ENCODE results near the gene PDIA6.
A peak's percentile ranks its signal among the peaks of the same experiment; 100 is the strongest.
"Not testable (repeated sequence)": the region's sequence is repeated elsewhere in the genome, so short reads cannot be mapped to it uniquely, and the experiment has no call there.

The PDIA6 gene

GRCh38 chr2:10834068-10834655, 21.6 kb upstream of the PDIA6 start:
- DNase-seq, result peak in 2 of 56 donors; percentile 17 to 27

GRCh38 chr2:10833021-10833420, 20.4 kb upstream of the PDIA6 start:
- DNase-seq, result no peak

DNA sequence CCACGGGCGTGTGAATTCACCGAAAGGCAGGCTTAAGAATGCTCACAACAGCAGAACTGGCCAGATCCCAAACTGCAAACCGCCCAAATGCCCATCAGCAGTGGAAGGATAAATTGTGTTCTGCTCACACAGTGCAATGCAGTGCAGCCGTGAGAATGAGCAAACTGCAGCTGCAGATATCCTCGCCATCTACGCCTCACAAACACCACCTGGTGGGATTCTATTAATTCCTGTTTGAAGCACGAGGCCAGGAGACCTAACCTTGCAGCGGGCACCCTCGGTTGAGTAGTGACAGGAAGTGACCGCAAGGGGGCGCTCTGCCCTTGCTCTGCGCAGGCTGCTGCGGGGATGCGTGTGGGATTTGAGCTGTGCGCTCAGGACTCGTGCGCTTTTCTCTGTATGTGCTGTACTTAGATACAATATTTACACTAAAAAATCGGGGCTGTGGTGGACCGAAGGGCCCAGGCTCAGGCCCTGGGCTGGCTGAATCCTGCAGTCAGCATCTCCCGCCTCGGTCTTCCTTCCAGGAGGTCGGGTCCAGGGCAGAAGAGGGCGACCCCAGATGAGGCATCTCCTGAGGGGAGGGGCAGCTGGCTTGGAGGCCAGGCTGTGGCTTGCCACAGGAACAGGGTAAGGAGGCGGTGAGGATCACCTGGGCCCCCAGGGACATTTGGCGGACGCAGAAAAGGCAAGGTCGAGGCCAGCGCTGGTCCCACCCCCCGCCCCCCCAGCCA, 19.8 kb upstream of the PDIA6 start:
- DNase-seq, result peak in 53 of 56 donors; percentile 16 to 88 (median 63)

DNA sequence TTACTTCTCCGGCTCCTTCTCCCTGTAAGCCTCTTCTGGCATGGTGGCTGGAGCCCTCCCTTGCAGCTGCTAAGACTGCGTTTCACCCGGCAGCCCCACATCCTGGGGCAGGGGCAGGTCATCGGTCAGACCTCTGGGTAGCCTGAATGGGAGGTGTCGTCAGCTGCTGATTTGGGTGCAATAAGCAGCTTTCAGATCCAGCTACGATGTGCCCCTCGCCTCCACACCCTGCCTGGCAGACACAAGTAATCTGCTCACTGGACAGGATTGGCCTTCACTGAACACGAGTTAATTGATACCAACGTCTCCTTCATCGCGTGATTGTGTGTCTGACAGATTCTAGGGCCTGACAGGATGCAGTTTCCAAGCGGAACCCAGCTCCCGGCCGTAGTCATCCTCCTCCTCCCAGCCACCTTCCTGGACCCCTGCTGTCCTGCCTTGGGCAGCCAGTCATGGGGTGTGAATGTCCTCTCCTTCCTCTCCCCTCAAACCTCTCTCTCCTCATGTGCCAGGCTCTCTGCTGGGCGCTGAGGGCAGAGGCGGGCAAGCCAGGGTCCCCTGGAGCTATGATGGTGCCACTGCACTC, 18.9 kb upstream of the PDIA6 start:
- DNase-seq, result no peak

DNA sequence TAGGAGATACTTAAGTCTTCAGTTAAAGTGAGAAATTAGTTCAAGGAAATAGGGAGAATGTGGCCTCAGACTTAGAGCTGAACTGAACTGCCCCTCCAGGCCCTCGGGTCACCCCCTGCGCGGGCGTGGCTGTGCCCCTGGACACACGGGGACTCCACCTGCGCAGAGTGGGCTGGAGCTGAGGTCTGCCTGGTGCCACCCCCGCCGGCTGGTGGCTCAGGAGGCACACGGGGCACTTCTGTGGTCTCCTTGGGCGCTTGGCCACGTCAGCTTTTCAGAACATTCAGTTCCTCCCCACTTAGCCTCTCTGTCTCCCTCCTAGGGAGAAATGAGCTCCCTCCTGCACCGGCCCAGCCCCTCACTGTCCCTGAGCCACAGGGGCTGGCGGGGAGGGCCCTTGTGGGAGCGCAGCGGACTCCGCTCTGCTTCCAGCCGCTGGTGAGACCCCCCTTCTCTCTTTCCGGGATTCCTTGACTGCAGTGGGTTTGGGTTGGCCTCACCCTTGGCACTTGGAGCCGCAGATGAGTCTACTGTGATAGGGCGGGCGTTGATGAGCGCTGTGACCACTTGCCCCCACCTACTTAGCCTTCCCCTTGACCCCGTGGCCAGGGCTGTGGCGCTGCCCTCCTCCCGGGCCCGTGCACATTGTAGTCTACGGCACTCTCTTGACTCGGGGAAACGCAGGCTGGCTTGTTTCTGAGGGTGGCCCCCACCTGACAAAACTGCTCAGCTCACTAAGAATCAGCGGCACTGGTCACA, 18.2 kb upstream of the PDIA6 start:
- DNase-seq, result no peak

DNA sequence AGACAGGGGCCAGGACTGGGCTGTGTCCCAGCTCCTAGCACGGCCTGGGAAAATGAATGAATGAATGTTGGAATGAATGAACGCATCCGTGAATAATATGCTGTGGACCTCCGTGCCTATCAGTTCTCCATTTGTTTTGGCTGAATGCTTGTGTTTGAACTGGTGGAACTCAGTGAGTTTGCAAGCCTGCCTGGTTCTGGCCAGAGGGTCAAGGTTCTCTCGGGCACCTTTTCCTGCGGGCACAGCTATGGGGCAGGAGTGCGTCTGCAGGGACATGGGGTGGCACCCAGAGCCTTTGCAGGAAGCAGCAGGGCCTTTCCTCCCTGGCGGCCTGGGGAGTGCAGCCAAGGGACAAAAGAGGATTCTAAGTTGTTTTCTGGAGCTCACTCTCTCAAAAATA, 17.6 kb upstream of the PDIA6 start:
- DNase-seq, result no peak

DNA sequence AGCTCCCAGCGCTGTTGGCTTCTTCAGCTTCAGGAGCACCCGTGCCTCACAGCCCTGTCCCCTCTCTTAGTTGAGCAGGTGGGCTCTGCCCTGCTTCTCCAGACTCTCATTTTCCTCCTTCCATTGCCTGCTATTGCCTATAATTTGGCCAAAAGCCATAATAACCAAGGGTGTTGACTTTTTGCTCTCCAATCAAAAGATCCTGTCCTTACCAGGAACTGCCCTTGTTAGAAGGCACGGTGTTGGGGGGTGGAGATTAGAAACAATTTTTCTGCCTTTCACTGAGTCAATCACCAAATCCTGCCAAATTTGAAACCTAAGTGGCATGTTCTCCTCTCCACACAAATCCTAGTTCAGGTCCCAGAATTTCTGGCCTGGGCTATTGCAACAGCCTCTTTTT, 16.7 kb upstream of the PDIA6 start:
- DNase-seq, result no peak

GRCh38 chr2:10828346-10828745, 15.8 kb upstream of the PDIA6 start:
- DNase-seq, result no peak

DNA sequence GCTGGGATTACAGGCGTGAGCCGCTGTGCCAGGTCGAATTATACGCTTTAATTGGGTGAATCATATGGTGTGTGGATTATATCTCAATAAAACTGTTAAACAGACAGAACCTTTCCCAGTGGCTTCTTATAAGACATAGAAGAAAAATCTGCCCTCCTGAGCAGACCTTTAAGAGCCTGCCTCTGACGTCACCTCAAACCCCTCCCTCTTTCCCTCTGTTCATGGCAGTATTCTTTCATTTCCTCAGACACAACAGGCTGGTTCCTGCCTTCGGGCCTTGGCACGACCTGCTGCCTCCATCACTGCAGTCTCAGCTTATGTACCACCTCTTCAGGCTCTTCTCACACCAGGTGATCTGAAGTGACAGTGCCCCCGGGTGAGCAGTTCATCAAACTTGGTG, 14.0 kb upstream of the PDIA6 start:
- no peak for DNase-seq

GRCh38 chr2:10826026-10826425, 13.4 kb upstream of the PDIA6 start:
- no peak for DNase-seq

GRCh38 chr2:10824191-10824590, 11.6 kb upstream of the PDIA6 start:
- DNase-seq, result no peak

DNA sequence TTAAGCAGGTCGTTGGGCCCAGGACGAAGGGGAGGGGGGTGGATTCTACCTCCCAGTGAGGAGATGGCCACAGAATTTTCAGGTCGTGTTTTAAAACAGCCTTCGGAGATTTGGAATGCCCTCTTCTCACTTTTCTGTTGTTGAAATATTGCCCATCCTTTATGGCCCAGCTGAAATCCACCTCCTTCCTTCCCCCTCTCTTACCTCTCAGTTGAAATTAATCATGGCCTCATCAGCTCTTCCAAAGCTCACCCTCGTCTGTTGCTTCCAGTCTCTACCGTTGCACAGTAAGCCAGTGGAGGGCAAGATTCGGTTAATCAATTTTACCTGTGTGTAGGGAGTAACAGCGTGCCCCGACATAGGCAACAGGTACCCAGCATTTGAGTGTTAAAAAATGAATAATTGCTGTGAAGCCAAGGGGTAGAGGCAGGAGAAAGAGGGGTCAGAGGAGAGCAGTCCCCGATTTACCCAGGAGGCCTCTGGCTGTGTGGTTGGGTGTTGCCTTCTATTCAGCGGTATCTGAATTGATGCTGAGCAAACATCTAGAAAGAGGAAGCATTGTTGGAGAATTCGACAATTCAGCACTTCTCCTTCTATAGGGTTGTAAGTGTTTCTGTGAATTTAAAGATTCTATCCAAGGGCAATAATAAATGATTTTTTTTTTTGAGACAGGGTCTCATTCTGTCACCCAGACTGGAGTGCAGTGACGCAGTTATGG, 8.6 kb upstream of the PDIA6 start:
- DNase-seq, result no peak

DNA sequence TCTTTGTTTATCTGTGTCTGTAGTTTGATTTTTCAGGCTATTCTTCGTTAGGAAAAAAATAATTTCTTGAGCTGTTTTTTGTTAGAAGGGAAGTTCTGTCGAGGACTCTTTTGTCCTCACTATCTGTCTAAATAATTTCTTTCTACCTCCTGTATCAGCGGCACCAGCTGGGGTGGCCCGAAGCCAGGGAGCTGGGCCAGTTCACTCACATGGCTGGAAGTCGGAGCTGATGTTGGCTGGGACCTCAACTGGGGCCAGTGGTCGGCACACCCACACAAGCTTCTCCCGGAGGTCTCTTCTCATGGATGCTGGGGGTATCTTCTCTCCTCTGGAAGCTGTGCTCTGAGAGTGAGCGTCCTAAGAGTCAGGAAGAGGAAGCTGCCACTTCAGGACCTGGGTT, 8.0 kb upstream of the PDIA6 start:
- peak in 1 of 56 donors; percentile 19 for DNase-seq

DNA sequence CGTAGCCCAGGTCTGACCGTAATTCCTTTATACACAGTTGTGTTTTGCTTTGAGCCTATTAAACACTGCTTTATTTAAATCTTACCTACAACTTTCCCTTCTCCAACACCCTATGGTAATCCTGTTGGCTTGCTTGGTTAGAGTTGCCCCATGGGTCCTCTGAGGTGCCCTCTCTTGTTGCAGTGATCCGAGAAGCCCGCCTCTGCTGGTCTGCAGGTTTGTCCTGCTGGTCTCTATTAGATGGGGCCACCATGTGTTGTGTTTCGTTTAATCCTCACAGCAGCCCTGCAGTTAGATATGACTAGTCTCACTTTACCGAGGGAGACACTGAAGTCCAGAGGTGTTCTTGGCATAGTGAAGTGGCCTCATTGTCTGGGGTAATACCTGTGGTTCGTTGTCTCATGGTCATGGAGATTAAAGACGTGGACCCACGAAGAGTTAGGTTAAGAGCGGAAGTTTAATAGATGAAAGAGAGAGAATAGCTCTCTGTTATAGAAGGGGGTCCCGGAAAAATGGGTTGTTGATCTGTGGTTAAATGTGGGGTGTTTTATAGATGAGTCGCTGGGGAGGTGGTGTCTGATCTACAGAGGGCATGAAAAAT, 7.2 kb upstream of the PDIA6 start:
- DNase-seq, result no peak

GRCh38 chr2:10818984-10819383, 6.4 kb upstream of the PDIA6 start:
- DNase-seq, result no peak

DNA sequence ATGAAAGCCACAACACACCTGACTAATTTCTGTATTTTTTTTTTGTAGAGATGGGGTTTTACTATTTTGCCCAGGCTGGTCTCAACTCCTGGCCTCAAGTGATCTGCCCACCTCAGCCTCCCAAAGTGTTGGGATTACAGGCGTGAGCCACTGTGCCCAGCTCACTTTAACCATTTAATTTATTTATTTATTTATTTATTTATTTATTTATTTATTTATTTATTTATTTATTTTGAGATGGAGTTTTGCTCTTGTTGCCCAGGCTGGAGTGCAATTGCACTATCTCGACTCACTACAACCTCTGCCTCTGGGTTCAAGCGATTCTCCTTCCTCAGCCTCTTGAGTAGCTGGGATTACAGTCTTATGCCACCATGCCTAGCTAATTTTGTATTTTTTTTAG, 5.7 kb upstream of the PDIA6 start:
- DNase-seq, result not testable (repeated sequence)

DNA sequence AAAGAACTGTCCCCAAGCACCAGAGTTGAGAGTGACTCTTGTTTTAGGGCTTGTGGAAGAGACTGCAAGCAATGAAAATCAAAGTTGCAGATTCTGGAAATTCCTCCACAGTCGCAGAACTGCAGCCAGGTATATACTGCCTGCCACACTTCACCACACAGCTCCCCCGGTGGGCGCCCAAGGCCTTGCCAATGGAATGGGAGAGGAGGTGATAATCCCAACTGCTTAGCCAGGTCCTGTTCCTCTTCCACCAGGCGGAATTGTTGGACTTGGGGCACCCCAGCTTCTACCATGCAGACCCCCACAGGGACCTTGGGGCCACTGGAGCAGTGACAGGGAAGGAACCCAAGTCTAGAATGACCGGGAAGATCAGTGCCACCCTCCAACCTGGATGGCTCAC, 4.8 kb upstream of the PDIA6 start:
- no peak for DNase-seq

DNA sequence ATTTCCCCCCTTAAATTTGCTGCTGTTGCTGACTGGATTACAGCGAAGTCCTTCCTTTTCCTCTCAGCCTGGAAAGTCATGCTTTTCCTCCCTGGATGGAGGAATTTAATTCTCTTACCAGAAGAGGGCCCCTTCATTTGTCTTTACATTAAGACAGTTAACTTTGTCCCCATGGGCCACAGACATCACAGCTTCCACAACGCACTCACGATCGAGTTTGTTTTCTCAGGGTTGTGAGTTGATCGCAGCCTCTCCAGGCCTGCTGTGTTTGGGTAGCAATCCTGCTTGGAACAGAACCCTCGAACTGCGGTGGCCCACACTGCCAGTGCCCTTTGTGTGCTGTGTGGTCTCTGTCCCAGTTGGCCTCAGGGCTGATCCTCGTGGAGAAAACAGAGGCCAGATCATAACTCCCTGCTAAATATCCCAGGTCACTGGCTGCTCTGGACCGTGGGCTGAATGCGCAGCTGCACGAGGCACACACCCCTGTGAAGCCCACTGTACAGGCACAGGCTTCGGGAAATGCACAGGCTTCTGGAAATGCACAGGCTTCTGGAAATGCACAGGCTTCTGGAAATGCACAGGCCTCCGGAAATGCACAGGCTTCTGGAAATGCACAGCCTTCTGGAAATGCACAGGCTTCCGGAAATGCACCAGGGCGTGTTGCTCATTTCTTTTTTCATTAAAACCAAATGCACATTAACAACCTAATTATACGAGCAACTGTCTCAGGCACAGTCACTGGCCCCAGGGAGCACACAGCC, 2.2 kb upstream of the PDIA6 start:
- DNase-seq, result no peak

DNA sequence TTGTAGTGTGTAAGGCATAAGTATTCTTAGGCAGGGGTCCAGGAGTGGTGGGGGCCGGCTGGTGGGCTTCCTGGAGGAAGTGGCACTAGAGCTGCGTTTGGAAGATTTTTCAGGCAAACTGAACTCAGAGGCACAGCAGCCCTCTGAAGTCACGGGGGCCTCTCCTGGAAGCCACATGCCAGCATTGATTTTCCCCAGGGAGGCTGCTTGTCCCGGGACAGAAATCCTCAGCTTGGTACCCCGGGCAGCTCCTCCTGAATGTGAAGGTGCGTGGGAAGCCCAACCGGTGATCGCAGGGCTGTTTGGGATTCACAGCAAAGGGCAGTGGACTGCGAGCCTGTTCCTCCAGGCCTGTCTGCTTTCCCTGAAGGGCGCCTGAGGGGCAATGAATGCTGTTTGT, 1.6 kb upstream of the PDIA6 start:
- no peak for DNase-seq

Data from amygdala (tissue), 56 donors.